NCI-H524 treated with DMSO at 0.1 percent for 48 hours (cell line): ENCODE measurements around the gene NME4.

Experiments used
- DNase-seq: peaks from one replicate; lab custom pipeline; 2025; lab: John Stamatoyannopoulos, UW

NME4 gene

GRCh38 chr16:426906-427249 lies 29.9 kb downstream of the NME4 start:
- DNase-seq: no peak

- no peak for DNase-seq
These were observed 30.3 kb downstream of the NME4 start for GRCh38 chr16:427250-427649.

- DNase-seq: no peak
These were observed 33.9 kb downstream of the NME4 start for GRCh38 chr16:430904-431303.

GRCh38 chr16:440627-441026 lies 43.6 kb downstream of the NME4 start:
- DNase-seq: no peak

- DNase-seq: no peak
These were observed 44.4 kb downstream of the NME4 start for GRCh38 chr16:441447-441846.

- no peak for DNase-seq
These were observed 46.0 kb downstream of the NME4 start for GRCh38 chr16:442976-443375.

- no peak for DNase-seq
These were observed 47.0 kb downstream of the NME4 start for GRCh38 chr16:444027-444426.

- DNase-seq: no peak
These were observed 48.6 kb downstream of the NME4 start for GRCh38 chr16:445566-445965.
